Measurements from ENCODE around the gene ST8SIA1.

- TF ChIP-seq CTCF (IDR thresholded peaks at IDR 0.05) (no peak), POLR2A (IDR thresholded peaks at IDR 0.05) (no peak)
Observed at GRCh38 chr12:22310709-22311108, 23.8 kb downstream of the ST8SIA1 start.

Data from gastroesophageal sphincter (tissue), 3 donors.